ENCODE results near the gene DAB1. TPM values are rescaled to one million over a fixed set of nuclear protein-coding genes. Genes with fewer than 3 reads are reported as not detected.

DAB1 gene
- total and polyA plus RNA-seq, 2 of the 8 experiments (the other 6 are each of a cell fraction or from before 2014, with no cell fraction given): 4.4 to 11.8 TPM

DNA sequence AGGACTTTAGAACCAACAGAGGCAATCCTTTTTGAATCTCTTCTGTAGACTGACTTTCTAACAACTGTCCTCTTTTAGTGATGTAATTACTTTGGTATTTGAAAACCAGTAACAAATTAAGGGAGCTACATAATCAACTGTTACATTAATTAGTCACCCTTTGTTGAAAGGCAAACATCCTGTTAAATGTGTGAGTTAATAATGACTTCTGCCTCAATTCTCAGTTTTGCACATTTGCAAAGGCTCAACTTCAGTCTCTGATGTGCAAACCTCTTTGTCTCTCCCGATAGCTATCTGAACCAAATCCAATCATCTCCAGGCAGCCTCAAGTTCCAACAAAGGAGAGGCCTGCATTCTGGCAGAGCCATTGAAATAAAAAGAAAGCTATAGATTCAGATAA lies 322.7 kb downstream of the DAB1 start:
- H3K27ac ChIP-seq (ENCODE audit: low read depth, low read length): no peak overlapping the region
- H3K79me1 ChIP-seq (ENCODE audit: low read depth, low read length): no peaks in the 10 kb centered on the region
- FAIRE-seq (no peak), DNase-seq (ENCODE audit: low read depth in 1 of 2, low spot score in 2 of 2) (no peak)
- CTCF ChIA-PET (ENCODE audit: partially characterized antibody): interaction anchor here (0.7 to 1.9 kb wide), 12 partner anchors 8 to 775 kb away, joined by 3 to 6 read pairs (median 3); no protein-coding TSS in a partner anchor
- H4K91ac ChIP-seq (replicated peaks; ENCODE audit: insufficient read length, low read length): no peak overlapping the region
- no peaks in the 10 kb centered on the region for H4K20me1 ChIP-seq (replicated peaks in 1 of 2; ENCODE audit: control insufficient read depth in 1 of 2, insufficient read depth in 2 of 2, low read length in 2 of 2)
- no peaks in the 10 kb centered on the region for H3K79me2 ChIP-seq (ENCODE audit: control insufficient read depth in 1 of 2, insufficient read depth in 2 of 2, low read length in 2 of 2)
- no peak overlapping the region for H3K4me3 ChIP-seq (ENCODE audit: extremely low read depth in 1 of 4, insufficient read depth in 2 of 4, low read depth in 3 of 4, low read length in 4 of 4)
- no peaks in the 10 kb centered on the region for H3K36me3 ChIP-seq (ENCODE audit: control insufficient read depth in 2 of 4, insufficient read depth in 4 of 4, low read length in 3 of 4)
- no peak overlapping the region for H2BK20ac ChIP-seq (ENCODE audit: low read length)
- no peak overlapping the region for H2AK5ac ChIP-seq (ENCODE audit: low read depth, low read length)
- H2BK120ac ChIP-seq (replicated peaks; ENCODE audit: low read depth, low read length): no peak overlapping the region
- no peak overlapping the region for H2BK12ac ChIP-seq (ENCODE audit: low read depth, low read length)
- no peak overlapping the region for H2BK5ac ChIP-seq (ENCODE audit: low read depth, low read length)
- no peak overlapping the region for H4K8ac ChIP-seq (ENCODE audit: extremely low read depth, insufficient read depth, low read length)
- H3K18ac ChIP-seq (ENCODE audit: extremely low read depth, low read length): no peak overlapping the region
- TF ChIP-seq HDAC6 (IDR thresholded peaks at IDR 0.05; ENCODE audit: low read depth, low read length) (no peak), SP2 (IDR thresholded peaks at IDR 0.05; ENCODE audit: low read length) (no peak), BCL11A (IDR thresholded peaks at IDR 0.05; ENCODE audit: low read depth in 2 of 2, low read length in 2 of 2) (no peak), CTBP2 (IDR thresholded peaks at IDR 0.05; ENCODE audit: borderline replicate concordance, insufficient read depth, insufficient read length, low read length) (no peak), TEAD4 (IDR thresholded peaks at IDR 0.05; ENCODE audit: low read depth, low read length) (no peak), CHD2 (IDR thresholded peaks at IDR 0.05; ENCODE audit: low read length) (no peak), CEBPB (IDR thresholded peaks at IDR 0.05; ENCODE audit: low read depth, low read length) (no peak), EGR1 (IDR thresholded peaks at IDR 0.05; ENCODE audit: borderline replicate concordance, low read depth, low read length) (no peak), EP300 (IDR thresholded peaks at IDR 0.05; ENCODE audit: borderline replicate concordance in 1 of 2, low read depth in 2 of 2, low read length in 2 of 2) (no peak), NRF1 (IDR thresholded peaks at IDR 0.05; ENCODE audit: low read depth, low read length) (no peak), FOSL1 (IDR thresholded peaks at IDR 0.05; ENCODE audit: insufficient read depth, low read depth, low read length) (no peak), PHF8 (conservative IDR thresholded peaks at IDR 0.05; ENCODE audit: low read depth, low read length) (no peak)
- no peak overlapping the region for H2AFZ ChIP-seq (ENCODE audit: low read length)
- POLR2A ChIA-PET (ENCODE audit: partially characterized antibody): no interaction called here
- no peaks in the 10 kb centered on the region for H3K9me3 ChIP-seq (ENCODE audit: insufficient read depth in 2 of 2, low read depth in 1 of 2, low read length in 1 of 2)
- peaks cover 0 to 8% (median 3%) of the 10 kb centered on the region in 4 experiments; a peak in 6 of 7 replicates for H3K4me1 ChIP-seq (replicated peaks in 1 of 4; ENCODE audit: control insufficient read depth in 3 of 4, insufficient read depth in 4 of 4, low read length in 3 of 4)
- no peak overlapping the region for H3K14ac ChIP-seq (ENCODE audit: insufficient read length)
- no peak overlapping the region for H3K9ac ChIP-seq (replicated peaks in 1 of 4; ENCODE audit: extremely low read depth in 1 of 4, low read depth in 3 of 4, low read length in 3 of 4)
- no peak overlapping the region for H3K56ac ChIP-seq (replicated peaks; ENCODE audit: insufficient read length, low read depth, low read length)
- no peak overlapping the region for H3K4me2 ChIP-seq (ENCODE audit: insufficient read depth in 1 of 2, low read depth in 2 of 2, low read length in 2 of 2)
- no peak overlapping the region for H4K5ac ChIP-seq (ENCODE audit: insufficient read length, low read depth, low read length)
- no peak overlapping the region for H3K23ac ChIP-seq (ENCODE audit: insufficient read length)
- WGBS, 2 experiments (ENCODE audit: extremely low coverage in 1 of 2, insufficient coverage in 1 of 2, insufficient read length in 1 of 2, insufficient replicate concordance in 2 of 2, low coverage in 1 of 2, low lambda C conversion rate in 2 of 2, missing lambda C conversion rate in 1 of 2): 100% methylated on average over 1 of the region's 1 CpG; no CpG with 5 or more reads in 1 of the 2 experiments
- H3K4ac ChIP-seq (replicated peaks; ENCODE audit: insufficient read length, low read depth, low read length): no peak overlapping the region
- no peak overlapping the region for H2BK15ac ChIP-seq (ENCODE audit: low read length)
- H3K27me3 ChIP-seq (replicated peaks in 1 of 4; ENCODE audit: control insufficient read depth in 3 of 4, extremely low read depth in 1 of 4, insufficient read depth in 3 of 4, low read length in 3 of 4): no peaks in the 10 kb centered on the region
- H3K23me2 ChIP-seq (ENCODE audit: low read depth, low read length): no peaks in the 10 kb centered on the region

Measured in H1 (cell line).